ENCODE results near the gene APH1A.
"Not testable (repeated sequence)": the region's sequence is repeated elsewhere in the genome, so short reads cannot be mapped to it uniquely, and the experiment has no call there.

Gene APH1A

GRCh38 chr1:150268705-150269403 lies at the start of gene APH1A:
Gene APH1A (minus strand): TSS chr1:150269016. CDS start chr1:150268810, 206 bp downstream.
- DNase-seq (ENCODE audit: low spot score), result peak; percentile 98
- TF ChIP-seq, protein P1, sequence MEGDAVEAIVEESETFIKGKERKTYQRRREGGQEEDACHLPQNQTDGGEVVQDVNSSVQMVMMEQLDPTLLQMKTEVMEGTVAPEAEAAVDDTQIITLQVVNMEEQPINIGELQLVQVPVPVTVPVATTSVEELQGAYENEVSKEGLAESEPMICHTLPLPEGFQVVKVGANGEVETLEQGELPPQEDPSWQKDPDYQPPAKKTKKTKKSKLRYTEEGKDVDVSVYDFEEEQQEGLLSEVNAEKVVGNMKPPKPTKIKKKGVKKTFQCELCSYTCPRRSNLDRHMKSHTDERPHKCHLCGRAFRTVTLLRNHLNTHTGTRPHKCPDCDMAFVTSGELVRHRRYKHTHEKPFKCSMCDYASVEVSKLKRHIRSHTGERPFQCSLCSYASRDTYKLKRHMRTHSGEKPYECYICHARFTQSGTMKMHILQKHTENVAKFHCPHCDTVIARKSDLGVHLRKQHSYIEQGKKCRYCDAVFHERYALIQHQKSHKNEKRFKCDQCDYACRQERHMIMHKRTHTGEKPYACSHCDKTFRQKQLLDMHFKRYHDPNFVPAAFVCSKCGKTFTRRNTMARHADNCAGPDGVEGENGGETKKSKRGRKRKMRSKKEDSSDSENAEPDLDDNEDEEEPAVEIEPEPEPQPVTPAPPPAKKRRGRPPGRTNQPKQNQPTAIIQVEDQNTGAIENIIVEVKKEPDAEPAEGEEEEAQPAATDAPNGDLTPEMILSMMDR (IDR thresholded peaks at IDR 0.05), result no peak
- peak within 1 kb of the TSS; percentile 93 for H3K4me3 ChIP-seq
- peak within 1 kb of the TSS; percentile 87 to 94 for H3K27ac ChIP-seq

DNA sequence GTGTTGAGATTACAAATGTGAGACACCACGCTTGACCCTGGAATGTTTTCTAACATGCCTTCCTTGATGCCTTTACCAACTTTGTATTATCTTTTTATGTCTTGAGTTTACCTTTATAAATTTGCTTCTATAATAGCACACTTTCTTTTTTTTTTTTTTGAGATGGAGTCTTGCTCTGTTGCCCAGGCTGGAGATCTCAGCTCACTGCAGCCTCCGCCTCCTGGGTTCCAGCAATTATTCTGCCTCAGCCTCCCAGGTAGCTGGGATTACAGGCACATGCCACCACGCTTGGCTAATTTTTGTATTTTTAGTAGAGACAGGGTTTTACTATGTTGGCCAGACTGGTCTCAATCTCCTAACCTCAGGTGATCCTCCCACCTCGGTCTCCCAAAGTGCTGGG lies 45.9 kb upstream of the APH1A start:
- DNase-seq (ENCODE audit: low spot score); H3K27ac ChIP-seq: not testable (repeated sequence)

GRCh38 chr1:150311762-150312161 lies 42.9 kb upstream of the APH1A start:
- TF ChIP-seq, protein P1 (IDR thresholded peaks at IDR 0.05), result no peak
- H3K27ac ChIP-seq, result no peak overlapping the region
- no peak overlapping the region for H3K4me3 ChIP-seq
- DNase-seq (ENCODE audit: low spot score), result no peak

More for the DNA sequence above, 45.9 kb upstream of the APH1A start:
- not testable (repeated sequence) for H3K4me3 ChIP-seq

- no peak overlapping the region for H3K4me3 ChIP-seq
- TF ChIP-seq, protein P1 (IDR thresholded peaks at IDR 0.05), result no peak
- DNase-seq (ENCODE audit: low spot score), result no peak
- no peak overlapping the region for H3K27ac ChIP-seq
Measured at GRCh38 chr1:150309758-150310508, 41.1 kb upstream of the APH1A start.

- not testable (repeated sequence) for DNase-seq (ENCODE audit: low spot score); H3K27ac ChIP-seq; H3K4me3 ChIP-seq
Measured at GRCh38 chr1:150308585-150308984, 39.8 kb upstream of the APH1A start.

DNA sequence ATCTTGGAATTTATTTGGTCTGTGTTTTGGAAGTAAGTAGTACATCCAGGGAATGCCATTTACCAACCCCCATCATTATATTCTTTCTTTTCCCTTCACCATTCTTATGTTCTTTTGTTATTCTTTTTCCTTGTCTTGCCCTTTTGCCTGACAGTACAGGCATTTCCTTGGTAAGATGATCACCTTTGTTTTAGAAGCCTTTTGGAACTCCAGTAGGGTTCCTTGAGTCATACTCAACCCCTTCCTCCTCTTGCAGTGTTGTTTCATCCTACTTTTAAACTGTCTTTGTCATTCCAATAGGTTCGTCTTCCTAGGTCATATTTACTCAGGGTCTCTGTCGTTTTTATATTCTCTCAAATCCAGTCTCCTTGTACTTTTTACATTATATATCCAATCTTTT lies 34.1 kb upstream of the APH1A start:
- no peak for DNase-seq (ENCODE audit: low spot score)
- no peak overlapping the region for H3K27ac ChIP-seq
- no peak overlapping the region for H3K4me3 ChIP-seq
- TF ChIP-seq, protein P1 (IDR thresholded peaks at IDR 0.05), result no peak

GRCh38 chr1:150302338-150302737 lies 33.5 kb upstream of the APH1A start:
- no peak for DNase-seq (ENCODE audit: low spot score)
- Histone ChIP-seq H3K27ac (no peak overlapping the region), H3K4me3 (no peak overlapping the region)
- TF ChIP-seq, protein P1 (IDR thresholded peaks at IDR 0.05), result no peak

GRCh38 chr1:150299716-150300115 lies 30.9 kb upstream of the APH1A start:
- H3K4me3 ChIP-seq, result no peak overlapping the region
- no peak overlapping the region for H3K27ac ChIP-seq
- TF ChIP-seq, protein P1 (IDR thresholded peaks at IDR 0.05), result no peak
- no peak for DNase-seq (ENCODE audit: low spot score)
